Measurements from ENCODE around the gene HDAC4.
A peak's percentile ranks its signal among the peaks of the same experiment; 100 is the strongest.

The HDAC4 gene

GRCh38 chr2:239120664-239121063, 280.2 kb downstream of the HDAC4 start:
- DNase-seq (ENCODE audit: low spot score): no peak

DNA sequence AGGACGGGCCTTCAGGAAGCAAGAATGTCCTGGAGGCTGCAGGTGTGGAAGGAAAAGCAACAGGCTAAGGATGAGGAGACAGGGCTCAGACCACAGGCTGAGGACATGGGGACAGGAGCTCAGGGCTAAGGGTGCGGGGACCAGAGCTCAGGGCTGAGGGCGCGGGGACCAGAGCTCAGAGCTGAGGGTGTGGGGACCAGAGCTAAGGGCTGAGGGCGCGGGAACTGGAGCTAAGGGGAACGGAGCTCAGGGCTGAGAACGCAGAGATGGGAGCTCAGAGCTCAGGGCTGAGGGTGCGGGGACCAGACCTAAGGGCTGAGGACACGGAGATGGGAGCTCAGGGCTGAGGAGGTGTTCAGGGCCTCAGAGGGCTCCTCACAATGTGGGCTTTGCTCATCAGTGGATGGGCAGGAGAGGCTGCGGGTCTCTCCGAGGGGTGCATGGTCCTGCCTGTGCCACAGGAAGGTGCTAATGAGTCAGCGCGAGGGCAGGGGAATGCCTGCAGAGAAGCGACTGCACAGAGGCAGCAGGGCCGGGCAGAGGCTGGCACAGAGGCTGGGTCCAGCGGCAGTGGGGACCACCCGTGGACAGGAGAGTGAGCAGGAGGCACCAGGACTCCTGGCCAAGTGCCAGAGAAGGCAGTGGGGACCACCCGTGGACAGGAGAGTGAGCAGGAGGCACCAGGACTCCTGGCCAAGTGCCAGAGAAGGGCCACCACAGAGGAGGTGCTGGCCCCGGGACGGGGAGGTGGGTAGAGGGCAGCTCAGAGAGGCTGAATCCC, 281.3 kb downstream of the HDAC4 start:
- DNase-seq (ENCODE audit: low spot score): no peak

GRCh38 chr2:239118675-239119211, 282.1 kb downstream of the HDAC4 start:
- peak; percentile 34 for DNase-seq (ENCODE audit: low spot score)

DNA sequence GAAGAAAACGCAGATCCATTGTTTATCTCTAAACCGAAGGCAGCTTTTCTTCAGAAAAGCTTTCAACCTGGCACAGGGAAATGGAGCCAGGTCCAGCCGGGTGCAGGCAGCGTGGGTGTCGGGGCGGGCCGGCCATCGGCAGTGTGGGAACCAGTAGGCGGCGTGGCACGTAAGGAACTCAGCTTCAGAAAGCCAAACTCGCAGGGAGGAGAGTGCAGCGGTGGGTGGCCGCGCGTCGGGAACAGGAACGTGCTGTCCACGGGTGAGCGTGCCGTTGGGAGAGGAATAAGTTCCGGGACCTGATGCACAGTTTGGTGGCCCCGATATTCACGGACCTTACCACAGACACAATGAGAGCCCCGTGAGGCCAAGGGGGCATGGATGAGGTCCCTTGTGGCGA, 282.6 kb downstream of the HDAC4 start:
- no peak for DNase-seq (ENCODE audit: low spot score)

GRCh38 chr2:239117831-239118230, 283.0 kb downstream of the HDAC4 start:
- DNase-seq (ENCODE audit: low spot score): no peak

DNA sequence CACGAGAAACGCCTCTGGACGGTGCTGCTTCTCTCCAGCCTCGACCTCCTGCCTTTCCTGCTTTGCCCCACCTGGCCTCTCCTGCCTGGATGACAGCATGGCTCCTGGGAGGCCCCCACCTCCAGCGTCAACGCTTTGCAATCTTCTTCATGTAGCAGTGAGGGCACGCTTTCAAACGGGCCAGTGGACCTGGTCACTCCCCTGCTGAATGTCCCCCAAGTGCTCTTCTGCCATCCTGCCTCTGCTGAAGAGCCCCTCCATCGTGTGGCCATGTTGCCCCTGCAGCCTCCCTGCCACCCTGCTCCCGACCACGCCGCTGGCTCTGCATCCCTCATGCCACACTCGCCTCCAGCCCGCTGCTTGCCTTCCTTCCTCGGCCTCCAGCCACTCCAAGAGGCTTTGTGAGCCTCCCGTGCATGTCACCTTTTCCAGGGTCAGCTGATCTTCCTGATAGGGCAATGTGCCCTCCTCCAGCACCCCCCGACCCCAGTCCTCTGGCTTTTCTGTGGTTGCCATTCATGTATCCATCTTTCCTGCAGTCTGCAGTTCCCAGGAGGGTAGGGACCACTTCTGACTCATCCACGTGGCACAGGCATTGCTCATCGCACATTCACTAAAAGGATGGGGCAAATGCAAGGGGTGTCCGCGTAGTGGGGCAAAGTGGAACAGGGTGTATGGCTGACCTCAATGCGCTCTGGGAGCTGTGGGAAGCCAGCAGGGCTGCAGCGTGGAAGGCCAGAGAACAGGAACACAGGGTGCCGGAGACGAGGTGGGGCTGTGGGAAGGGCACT, 284.2 kb downstream of the HDAC4 start:
- DNase-seq (ENCODE audit: low spot score): no peak

GRCh38 chr2:239115616-239116015, 285.2 kb downstream of the HDAC4 start:
- no peak for DNase-seq (ENCODE audit: low spot score)

GRCh38 chr2:239114616-239115265, 286.1 kb downstream of the HDAC4 start:
- DNase-seq (ENCODE audit: low spot score): no peak

GRCh38 chr2:239114119-239114581, 286.7 kb downstream of the HDAC4 start:
- DNase-seq (ENCODE audit: low spot score): no peak

DNA sequence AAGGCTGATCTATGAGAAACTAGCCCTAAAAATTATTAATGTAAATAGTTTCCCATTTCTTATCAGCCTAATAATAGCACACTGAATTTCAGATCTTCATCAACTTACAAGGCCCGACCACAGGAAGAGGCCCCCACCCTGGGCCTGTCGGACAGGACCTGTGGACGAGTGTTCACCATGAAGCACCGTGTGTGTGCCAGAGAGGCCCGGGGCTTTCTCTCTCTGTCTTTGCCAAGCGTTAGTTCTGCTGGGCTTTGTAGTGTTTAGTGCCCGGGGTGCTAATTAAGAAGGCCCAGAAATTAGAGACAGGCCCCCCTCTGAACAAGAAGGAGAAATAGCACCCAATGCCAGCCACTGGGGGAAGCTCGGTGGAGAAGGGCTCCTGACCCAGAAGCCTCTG, 287.2 kb downstream of the HDAC4 start:
- no peak for DNase-seq (ENCODE audit: low spot score)

- DNase-seq (ENCODE audit: low spot score): no peak
Observed at GRCh38 chr2:239113171-239113570, 287.6 kb downstream of the HDAC4 start.

DNA sequence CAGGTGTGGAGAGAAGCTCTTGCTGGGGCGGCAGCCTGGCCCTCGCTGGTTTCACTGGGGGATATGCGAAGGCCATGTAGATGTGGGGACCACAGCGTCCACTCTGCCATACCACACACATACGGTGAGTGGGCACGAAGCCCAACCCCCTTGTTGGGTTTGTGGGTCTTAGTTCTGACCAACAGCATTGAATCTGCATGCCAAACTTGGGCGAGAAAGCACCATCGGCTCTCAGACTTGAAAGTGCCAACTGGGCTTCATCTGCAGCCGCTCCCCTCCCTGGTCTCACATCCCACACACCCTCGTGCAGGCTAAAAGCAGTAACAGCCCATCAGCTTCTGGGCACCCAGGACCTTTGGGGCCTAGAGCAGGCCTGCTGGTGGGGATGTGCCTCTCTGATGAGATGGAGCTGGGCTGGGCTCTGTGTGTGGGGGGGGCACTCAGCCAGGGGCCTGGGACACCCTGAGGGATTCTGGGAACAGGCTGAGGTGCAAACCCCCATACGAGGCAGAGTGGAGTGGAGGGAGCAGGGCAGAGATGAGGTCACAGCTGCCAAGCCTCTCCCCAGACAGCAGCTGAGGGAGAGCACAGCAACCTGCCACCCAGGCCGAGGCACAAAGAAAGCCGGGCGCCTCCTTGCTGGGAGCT, 288.6 kb downstream of the HDAC4 start:
- no peak for DNase-seq (ENCODE audit: low spot score)

DNA sequence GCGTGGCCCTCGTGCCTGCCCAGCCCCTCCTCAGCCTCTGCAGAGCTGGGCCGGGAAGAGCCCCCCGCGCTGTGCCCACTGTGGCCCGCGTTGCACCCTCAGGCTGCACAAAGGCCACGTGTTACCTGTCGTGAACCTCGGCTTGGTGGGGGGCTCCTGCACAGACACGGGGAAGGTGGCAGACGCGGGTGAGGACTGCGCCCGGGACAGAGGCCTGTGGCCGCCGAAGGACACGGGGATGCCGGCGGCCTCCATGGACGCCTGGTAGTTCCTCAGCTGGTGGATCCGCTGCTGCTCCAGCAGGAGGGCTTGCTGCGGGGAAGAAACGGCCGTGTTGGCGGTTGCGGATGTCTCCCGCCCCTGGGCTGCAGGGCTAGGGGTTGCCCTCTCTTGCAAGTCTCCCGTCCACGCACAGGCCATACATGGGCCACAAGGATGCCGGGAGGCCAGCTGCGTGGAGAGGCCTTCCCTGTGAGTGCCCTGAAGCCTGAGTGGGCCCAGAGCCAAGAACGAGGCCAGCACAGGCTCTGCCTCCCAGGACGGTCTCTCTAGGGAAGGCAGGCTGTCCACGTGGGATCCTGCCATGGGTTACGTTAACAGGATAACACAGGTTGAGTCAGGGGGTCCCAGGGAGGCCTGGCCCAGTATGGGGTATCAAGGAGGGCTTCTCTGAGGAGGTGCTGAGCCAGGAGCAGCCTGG, 289.3 kb downstream of the HDAC4 start:
- DNase-seq (ENCODE audit: low spot score): no peak

- no peak for DNase-seq (ENCODE audit: low spot score)
Observed at GRCh38 chr2:239110595-239111048, 290.2 kb downstream of the HDAC4 start.

- DNase-seq (ENCODE audit: low spot score): no peak
Observed at GRCh38 chr2:239109928-239110545, 290.8 kb downstream of the HDAC4 start.

DNA sequence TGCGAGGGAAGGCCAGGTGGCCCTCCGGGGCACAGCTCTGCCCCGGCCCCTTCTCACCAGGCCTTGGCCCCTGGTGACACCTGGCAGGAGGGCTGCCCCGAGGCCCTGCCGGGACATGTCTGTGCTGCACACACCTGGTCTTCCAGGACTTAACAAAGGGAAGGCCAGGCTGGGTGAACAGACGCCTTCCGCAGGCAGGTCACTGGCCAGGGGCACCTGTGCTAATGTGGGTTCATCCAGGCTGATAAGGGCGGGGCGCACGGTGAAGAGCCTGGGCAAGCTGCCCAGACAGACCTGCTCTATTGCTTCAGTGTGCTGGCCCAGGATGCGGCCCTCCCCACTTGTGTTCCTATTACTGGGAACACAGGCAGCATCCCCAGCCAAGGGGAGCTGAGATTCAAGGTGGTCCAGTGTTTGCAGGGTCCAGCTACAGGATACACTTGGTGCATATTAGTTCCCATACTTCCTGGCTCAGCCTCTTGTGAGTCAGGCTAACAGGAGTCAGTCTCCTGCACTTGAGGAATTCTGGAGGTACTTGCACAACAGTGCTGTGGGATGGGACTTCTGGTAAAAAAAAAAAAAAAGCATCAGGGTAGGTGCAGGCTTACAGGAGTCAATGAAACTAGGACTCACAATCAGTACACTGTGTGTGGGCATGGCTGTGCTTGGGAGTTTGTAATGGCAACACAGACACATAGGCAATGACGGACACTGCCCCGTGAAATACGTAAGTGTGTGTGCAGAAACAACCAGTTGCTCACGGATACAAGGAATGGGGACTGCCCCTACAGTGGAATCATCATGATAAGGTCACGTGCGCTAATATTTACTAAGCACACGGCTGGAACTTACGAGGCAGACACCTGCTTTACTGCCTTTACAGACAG, 291.5 kb downstream of the HDAC4 start:
- no peak for DNase-seq (ENCODE audit: low spot score)

DNA sequence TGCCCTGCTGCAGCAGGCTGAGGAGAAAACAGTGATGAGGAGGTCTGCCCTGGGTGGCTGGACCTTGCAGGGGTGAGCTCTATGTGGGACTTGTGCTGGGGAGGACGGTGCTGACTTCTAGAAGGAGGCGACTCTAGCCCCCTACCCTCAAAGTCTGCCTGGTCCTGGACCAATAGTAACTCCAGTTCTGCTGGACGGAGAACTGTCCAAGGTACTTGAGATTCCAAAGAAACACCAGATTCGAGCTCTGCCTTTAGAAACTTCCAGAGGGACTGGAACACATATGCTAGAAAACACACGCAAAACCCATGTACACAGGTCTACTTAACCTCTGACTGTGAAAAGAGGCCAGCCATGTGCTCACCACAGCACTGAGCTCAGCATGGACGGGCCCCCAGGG, 292.4 kb downstream of the HDAC4 start:
- no peak for DNase-seq (ENCODE audit: low spot score)

- DNase-seq (ENCODE audit: low spot score): no peak
Observed at GRCh38 chr2:239107936-239108335, 292.9 kb downstream of the HDAC4 start.

DNA sequence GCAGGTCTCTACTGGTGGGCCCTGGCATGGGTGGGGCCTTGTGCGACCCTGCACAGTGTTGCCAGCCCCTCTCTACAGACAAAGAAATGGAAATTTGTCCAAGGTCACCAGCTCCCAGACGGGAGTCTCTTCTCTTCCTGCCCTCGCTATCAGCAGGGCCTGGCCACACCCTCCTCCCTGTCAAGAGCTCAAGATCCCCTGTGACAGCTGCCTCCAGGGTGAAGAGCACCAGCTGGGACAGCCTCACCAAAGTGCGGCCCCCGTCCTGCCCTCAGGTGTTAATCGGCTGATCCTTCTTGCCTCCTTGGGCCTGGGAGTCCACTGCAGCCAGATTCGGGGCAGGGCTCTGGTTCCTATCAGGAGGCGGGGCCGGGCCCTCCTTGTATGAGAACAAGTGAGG, 293.9 kb downstream of the HDAC4 start:
- no peak for DNase-seq (ENCODE audit: low spot score)

All from activated CD4-positive, alpha-beta T cell treated with anti-CD3 and anti-CD28 coated beads, Interleukin-2, Interleukin-4, amounts not matched to agents 100 ng/mL and 50 ng/mL, durations not matched to agents 16 hours and 8 hours (primary cell).